ENCODE results near the gene IP6K3. TPM values are rescaled to one million over a fixed set of nuclear protein-coding genes. Genes with fewer than 3 reads are reported as not detected.

Gene IP6K3
- total RNA-seq, 1 donor from 2014 or later = 2.9 TPM

DNA sequence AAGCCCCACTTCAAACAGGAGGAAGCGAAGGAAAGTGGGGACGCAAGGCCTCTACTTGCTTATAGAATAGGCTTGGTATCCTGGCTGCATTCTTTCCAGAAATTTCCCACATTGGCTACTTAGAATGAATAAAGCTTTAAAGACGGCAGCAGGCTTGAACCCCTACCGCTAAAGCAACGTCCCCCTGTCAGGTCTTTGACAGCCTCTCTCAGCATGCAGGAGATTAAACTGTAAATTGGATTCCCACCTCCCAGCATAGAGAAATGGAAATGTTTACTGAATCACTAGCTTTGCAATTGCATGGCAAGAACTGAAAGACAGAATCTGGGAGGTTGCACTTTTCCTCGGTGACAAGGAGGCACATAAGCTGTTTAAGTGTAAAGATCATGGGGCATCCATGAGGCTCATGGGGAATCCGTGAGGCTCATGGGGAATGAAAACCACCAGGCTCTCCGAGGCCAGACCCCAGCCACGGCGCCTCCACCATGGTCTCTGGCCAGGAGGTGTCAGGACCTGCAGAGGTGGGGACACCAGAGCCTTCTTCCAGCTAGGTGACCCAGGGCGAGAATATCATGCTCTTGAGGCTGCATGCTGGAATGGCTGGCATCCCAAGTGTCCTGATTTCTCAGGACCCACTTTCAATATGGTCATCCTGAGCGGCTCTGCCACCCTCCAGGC, 31.9 kb upstream of the IP6K3 start:
- Histone ChIP-seq H3K27me3 (no peaks in the 10 kb centered on the region), H3K9me3 (ENCODE audit: low read depth) (no peaks in the 10 kb centered on the region), H3F3A (ENCODE audit: low read depth) (peaks cover 47% of the 10 kb centered on the region), H3K27ac (peak overlapping the region; percentile 77), H3K4me2 (peak overlapping the region; percentile 38), H3K36me3 (no peaks in the 10 kb centered on the region), H2AFZ (replicated peaks) (no peak overlapping the region), H3K4me1 (peaks cover 45% of the 10 kb centered on the region), H3K4me3 (no peak overlapping the region), H4K20me1 (ENCODE audit: low read depth) (peaks cover 58% of the 10 kb centered on the region), H3K79me2 (ENCODE audit: low read depth) (peaks cover 5% of the 10 kb centered on the region), H3K9ac (no peak overlapping the region)
- H3K9me3 Mint-ChIP-seq = no peaks in the 10 kb centered on the region
- H3K36me3 Mint-ChIP-seq = peaks cover 50% of the 10 kb centered on the region
- DNase-seq (ENCODE audit: low spot score) = peak; percentile 31
- H3K4me3 Mint-ChIP-seq = no peak overlapping the region
- H3K4me1 Mint-ChIP-seq = peaks cover 67% of the 10 kb centered on the region
- H3K27ac Mint-ChIP-seq = no peak overlapping the region
- TF ChIP-seq EZH2 (IDR thresholded peaks at IDR 0.05) = no peak
- peaks cover 7% of the 10 kb centered on the region for H3K27me3 Mint-ChIP-seq (ENCODE audit: insufficient read depth, low read depth)

DNA sequence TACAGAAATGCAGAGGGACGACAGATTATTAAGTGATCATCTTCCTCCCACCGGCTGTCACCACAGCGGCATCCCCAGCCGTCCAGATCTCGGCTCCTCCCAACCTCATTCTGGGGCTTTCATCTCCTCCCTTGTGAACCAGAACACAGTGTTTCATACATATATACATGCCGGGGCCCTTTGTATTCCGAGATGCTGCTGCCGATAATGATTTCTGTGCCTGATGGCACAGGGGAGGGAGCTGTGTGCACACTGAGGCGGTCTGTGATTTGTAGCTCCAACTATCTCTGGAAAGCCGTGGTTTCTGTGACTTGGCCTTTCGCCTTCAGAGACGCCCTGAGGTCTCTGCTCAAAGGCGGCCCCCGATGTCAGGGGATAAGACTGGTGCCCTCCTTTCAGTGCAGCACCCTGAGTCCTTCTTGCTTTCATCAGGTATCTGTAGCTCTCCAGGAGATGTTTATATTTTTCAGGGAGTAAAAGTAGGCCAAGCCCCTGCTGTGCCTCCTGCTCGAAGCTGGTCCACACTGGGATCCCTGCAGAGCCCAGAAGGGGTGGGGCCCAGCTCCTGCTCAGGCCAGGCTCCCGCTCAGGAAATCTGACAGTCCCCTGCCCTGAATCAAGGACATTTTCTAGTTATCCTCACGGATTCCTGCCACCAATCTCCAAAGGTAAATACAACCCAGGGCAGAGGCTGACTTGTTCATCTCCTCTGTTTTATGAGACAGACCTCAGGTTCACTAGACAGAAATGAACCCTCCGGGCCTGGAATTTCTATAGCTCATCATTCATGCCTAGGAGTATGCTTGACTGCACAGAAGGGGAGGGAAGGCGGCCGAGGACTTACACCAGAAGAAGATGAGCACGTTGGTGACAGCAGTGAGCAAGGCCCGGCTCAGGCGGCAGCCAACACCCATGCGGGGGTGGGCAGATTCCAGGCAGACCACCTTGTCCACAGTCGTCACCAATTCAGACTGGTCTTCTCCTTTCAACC, 31.0 kb upstream of the IP6K3 start:
- Histone ChIP-seq H3K9me3 (ENCODE audit: low read depth) (no peaks in the 10 kb centered on the region), H3K27ac (peak overlapping the region; percentile 77), H2AFZ (replicated peaks) (no peak overlapping the region), H3K4me1 (peaks cover 45% of the 10 kb centered on the region), H4K20me1 (ENCODE audit: low read depth) (peaks cover 53% of the 10 kb centered on the region), H3F3A (ENCODE audit: low read depth) (peaks cover 51% of the 10 kb centered on the region), H3K9ac (no peak overlapping the region), H3K4me2 (peak overlapping the region; percentile 38), H3K36me3 (no peaks in the 10 kb centered on the region), H3K79me2 (ENCODE audit: low read depth) (peaks cover 5% of the 10 kb centered on the region), H3K27me3 (no peaks in the 10 kb centered on the region), H3K4me3 (no peak overlapping the region)
- peaks cover 7% of the 10 kb centered on the region for H3K27me3 Mint-ChIP-seq (ENCODE audit: insufficient read depth, low read depth)
- H3K27ac Mint-ChIP-seq = peak overlapping the region; percentile 74
- no peaks in the 10 kb centered on the region for H3K9me3 Mint-ChIP-seq
- H3K4me3 Mint-ChIP-seq = peak overlapping the region; percentile 53
- TF ChIP-seq EZH2phosphoT487 (IDR thresholded peaks at IDR 0.05) (no peak), EZH2 (IDR thresholded peaks at IDR 0.05) (no peak)
- TF ChIP-seq, protein P1, sequence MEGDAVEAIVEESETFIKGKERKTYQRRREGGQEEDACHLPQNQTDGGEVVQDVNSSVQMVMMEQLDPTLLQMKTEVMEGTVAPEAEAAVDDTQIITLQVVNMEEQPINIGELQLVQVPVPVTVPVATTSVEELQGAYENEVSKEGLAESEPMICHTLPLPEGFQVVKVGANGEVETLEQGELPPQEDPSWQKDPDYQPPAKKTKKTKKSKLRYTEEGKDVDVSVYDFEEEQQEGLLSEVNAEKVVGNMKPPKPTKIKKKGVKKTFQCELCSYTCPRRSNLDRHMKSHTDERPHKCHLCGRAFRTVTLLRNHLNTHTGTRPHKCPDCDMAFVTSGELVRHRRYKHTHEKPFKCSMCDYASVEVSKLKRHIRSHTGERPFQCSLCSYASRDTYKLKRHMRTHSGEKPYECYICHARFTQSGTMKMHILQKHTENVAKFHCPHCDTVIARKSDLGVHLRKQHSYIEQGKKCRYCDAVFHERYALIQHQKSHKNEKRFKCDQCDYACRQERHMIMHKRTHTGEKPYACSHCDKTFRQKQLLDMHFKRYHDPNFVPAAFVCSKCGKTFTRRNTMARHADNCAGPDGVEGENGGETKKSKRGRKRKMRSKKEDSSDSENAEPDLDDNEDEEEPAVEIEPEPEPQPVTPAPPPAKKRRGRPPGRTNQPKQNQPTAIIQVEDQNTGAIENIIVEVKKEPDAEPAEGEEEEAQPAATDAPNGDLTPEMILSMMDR (IDR thresholded peaks at IDR 0.05) = no peak
- DNase-seq (ENCODE audit: low spot score) = no peak
- H3K4me1 Mint-ChIP-seq = peaks cover 68% of the 10 kb centered on the region
- peaks cover 52% of the 10 kb centered on the region for H3K36me3 Mint-ChIP-seq

DNA sequence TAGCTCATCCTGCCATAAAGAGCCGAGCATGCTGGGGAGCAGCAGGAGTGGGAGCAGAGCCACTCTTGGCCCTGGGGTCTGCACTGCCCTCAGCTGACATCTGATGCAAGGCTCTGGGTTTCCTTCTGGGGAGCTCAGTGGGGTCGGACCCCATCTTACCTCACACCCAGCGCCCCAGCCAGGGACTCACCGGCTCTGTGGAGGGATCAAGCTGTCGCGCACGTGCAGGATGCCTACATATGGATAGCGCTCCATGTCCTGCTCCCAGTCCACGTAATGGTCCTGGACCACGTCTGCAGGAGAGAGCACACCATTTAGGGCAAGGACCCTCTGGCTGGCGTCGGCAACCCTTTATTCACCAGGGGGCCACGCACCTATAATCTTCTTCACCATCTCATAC, 30.1 kb upstream of the IP6K3 start:
- no peak overlapping the region for H3K4me3 ChIP-seq
- no peak overlapping the region for H2AFZ ChIP-seq (replicated peaks)
- no peaks in the 10 kb centered on the region for H3K36me3 ChIP-seq
- Mint-ChIP-seq H3K36me3 (peaks cover 50% of the 10 kb centered on the region), H3K4me3 (no peak overlapping the region), H3K9me3 (no peaks in the 10 kb centered on the region), H3K27ac (no peak overlapping the region), H3K27me3 (ENCODE audit: insufficient read depth, low read depth) (peaks cover 5% of the 10 kb centered on the region), H3K4me1 (peaks cover 68% of the 10 kb centered on the region)
- peaks cover 53% of the 10 kb centered on the region for H4K20me1 ChIP-seq (ENCODE audit: low read depth)
- H3K9ac ChIP-seq = no peak overlapping the region
- H3K79me2 ChIP-seq (ENCODE audit: low read depth) = peaks cover 5% of the 10 kb centered on the region
- no peak overlapping the region for H3K4me2 ChIP-seq
- no peak for DNase-seq (ENCODE audit: low spot score)
- no peak overlapping the region for H3K27ac ChIP-seq
- TF ChIP-seq EZH2 (IDR thresholded peaks at IDR 0.05) (no peak), EZH2phosphoT487 (IDR thresholded peaks at IDR 0.05) (no peak)
- TF ChIP-seq, protein P1 (IDR thresholded peaks at IDR 0.05) = no peak
- H3K9me3 ChIP-seq (ENCODE audit: low read depth) = no peaks in the 10 kb centered on the region
- no peaks in the 10 kb centered on the region for H3K27me3 ChIP-seq
- H3F3A ChIP-seq (ENCODE audit: low read depth) = peaks cover 51% of the 10 kb centered on the region
- peaks cover 43% of the 10 kb centered on the region for H3K4me1 ChIP-seq

Data from neural progenitor cell (in vitro differentiated cells).